HS-5 (cell line): ENCODE results near the gene GAS2L2.

Experiments used
- DNase-seq: peaks from one replicate; pipeline ENCODE4 v3.0.0-alpha.2; 2012; ENCODE audit warnings: low read depth

Gene GAS2L2

GRCh38 chr17:35745749-35746320 is 7.2 kb downstream of the GAS2L2 start:
- no peak for DNase-seq

GRCh38 chr17:35745246-35745645 is 7.8 kb downstream of the GAS2L2 start:
- no peak for DNase-seq

- no peak for DNase-seq
These were observed 8.2 kb downstream of the GAS2L2 start for GRCh38 chr17:35744830-35745229.

- DNase-seq, result no peak
These were observed 9.3 kb downstream of the GAS2L2 start for GRCh38 chr17:35743626-35744328.

DNA sequence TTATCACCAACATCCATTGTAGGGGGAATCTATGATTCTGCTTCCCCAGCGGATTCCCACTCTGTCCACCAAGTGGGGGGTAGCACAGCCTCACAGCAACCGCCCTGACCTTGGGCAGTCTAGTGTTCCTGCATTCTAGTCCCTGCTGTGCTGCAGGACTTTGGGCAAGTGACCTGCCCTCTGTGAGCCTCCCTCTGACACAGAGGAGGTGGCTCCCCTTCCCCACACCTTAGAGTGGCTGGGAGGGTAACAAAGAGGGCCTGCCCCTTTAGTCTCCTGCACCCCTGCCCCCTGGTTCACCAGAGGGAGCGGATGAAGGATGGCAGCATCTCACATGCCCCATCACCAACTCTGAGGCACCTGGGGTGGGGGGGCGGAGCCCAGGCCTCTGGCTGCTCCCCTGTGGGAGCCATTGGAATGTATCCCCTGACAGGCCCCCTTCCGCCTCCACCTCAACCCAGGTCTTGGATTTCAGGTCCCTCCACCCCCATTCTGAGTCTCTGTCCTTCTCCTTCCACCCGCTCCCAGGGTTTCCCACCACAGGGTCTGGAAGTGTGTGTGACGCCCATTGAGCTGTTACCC is 10.1 kb downstream of the GAS2L2 start:
- DNase-seq, result no peak

GRCh38 chr17:35742496-35742895 is 10.5 kb downstream of the GAS2L2 start:
- no peak for DNase-seq

- no peak for DNase-seq
These were observed 11.8 kb downstream of the GAS2L2 start for GRCh38 chr17:35740997-35741931.

DNA sequence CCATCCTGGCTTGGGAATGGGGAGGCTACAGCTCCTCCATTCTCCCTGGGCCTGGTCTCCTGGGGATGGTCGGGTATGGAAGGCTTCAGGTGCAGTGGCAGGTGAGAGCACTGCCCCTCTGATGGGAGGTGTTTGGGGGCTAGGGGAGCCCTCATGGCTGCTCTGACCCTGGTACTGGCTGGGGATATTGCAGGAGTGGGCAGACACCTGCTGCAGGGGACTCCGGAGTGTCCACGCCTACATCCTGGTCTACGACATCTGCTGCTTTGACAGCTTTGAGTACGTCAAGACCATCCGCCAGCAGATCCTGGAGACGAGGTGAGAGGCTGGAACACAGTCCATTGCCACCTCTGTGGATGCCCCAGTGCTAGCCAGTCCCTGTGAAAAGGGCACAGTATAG is 12.8 kb downstream of the GAS2L2 start:
- no peak for DNase-seq

DNA sequence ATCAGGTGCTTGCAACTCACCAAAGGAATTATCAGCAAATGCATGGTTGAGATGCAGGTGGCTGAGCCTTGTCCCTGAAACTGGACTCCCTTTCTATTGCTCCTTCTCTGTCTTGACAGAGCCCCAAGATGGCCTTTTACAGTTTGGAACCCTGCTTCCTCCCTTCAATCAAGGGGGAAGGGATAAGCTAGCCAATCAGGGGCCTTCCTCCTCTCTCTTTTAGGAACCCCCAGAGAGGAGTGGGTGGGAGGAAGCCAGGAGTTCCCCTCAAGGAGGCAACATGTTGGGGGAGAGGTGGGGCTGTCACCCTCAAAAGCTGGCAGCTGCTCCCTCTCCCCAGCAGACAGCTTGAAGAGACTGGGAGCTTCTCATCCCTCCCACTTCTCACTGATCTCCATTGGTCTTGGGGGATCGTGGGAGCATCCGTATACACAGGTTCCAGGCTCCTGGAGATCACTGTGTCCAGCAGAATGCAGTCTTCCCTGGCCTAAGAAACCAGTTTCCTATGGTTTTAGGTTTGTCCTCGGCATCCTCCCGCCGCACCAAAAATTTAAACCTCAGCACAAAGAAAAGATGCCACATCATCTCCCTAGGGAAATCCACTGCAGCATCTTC is 14.4 kb downstream of the GAS2L2 start:
- DNase-seq, result no peak

DNA sequence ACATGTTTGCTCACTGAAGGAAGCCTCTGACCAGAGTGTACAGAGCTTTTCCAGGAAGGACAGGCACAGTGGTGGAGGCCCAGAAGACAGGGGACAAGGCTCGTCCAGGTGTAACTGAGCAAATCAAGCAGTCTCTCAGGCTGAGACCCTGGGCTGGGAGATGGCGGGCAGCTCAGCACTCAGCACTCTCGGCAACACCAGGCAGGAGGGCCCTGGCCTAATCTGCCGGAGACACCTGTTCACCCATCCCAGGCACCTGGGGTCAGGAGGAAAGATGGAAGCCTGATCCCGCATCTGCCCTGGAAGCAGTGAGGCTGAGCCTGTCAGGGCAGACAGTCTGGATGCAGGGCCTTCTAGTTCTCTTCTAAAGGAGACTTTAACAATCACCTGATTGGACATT is 16.8 kb downstream of the GAS2L2 start:
- DNase-seq, result no peak

DNA sequence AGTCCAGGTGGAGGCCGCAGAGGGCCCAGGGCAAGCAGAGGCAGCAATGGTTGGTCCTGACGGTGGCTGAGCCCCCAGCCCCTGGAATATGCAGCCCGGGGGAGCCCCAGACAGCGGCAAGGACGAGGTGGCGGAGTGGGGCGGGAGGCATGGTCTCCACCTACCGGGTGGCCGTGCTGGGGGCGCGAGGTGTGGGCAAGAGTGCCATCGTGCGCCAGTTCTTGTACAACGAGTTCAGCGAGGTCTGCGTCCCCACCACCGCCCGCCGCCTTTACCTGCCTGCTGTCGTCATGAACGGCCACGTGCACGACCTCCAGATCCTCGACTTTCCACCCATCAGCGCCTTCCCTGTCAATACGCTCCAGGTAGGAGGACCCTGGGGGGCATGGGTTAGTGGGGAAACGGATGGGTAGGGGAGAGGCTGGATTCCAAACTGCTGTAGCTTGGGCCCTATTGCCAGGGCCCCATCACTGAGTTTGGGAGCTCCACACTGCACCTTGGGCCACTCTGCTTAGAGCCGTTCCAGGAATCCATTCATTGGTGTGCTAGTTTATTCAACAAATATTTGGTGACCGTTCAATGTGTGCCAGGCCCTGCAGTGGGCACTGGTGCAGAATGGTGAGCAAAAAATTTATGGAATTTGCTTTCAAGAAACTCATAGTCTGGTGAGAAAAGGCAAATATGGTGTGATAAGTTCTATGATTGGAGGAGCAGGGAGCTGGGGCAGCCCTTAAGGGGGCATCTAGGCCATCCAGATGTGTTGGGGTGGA is 17.8 kb downstream of the GAS2L2 start:
- no peak for DNase-seq

- DNase-seq, result no peak
These were observed 18.6 kb downstream of the GAS2L2 start for GRCh38 chr17:35734396-35734795.

DNA sequence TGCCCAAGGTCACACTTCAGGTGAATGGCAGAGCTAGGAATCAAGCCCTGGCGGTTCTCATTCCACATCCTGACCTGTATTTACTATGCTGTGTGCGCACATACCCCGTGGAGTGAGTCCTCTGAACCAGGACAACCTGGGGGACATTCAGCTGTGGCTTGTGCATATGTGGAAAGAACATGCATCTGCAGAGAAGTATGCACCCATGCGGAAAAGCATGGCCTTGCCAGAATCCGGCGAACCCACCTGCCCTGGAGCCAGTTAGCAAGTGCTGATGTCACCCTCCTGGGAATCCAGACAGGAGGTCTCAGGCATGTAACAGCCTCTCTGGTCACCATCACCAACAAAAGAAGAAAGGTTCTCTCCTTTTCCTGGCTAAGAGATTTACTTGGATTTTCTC is 19.7 kb downstream of the GAS2L2 start:
- DNase-seq, result no peak

- DNase-seq, result no peak
These were observed 20.3 kb downstream of the GAS2L2 start for GRCh38 chr17:35732806-35733136.

DNA sequence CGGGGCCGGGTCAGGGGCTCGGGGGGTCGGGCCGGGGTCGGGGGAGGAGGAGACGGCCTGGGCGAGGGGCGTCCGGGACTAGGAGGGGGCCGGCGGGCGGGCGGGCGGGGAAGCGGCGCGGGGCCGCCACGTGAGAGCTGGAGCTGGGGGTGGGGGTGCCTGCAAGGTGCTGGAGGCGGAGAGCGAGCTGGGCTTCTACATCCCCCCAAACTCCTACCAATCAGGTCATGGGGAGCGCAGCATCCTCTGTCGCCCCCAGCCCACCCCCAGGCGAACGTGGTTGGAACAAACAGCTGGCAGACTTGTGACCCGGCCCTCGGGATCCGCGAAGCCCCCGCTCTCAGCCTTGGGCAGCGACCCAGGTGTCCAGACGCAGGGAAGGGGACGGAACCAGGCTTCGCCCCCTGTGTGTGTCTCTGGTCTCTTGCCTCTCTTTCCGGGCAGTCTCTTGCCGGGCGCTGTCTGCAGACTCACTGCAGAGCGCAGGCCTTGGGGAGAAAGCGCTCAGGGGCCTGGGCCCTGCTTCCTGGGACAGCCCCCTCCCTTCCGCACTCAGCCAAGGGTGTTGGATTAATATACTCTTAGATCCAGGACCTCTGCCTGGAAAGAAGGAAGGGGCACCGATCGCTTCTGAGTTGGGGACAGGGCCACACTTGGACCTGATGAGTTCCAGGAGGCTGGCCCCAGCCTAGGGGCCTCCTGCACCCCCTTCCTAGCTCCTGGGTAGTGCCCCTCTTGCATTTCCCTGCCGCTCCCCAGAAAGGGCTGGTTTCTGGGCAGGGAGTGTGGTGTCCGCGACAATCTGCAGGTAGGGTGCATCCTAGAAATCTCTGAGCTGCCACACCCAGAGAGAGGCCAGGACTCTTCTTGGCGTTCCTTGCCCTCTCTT is 20.9 kb downstream of the GAS2L2 start:
- no peak for DNase-seq

GRCh38 chr17:35731239-35731916 is 21.7 kb downstream of the GAS2L2 start, which contains the start of gene RASL10B:
Gene RASL10B (plus strand): TSS chr17:35731639. CDS start chr17:35735185, 3,546 bp downstream.
- no peak for DNase-seq

- DNase-seq, result no peak
These were observed 22.5 kb downstream of the GAS2L2 start for GRCh38 chr17:35730400-35731005.

DNA sequence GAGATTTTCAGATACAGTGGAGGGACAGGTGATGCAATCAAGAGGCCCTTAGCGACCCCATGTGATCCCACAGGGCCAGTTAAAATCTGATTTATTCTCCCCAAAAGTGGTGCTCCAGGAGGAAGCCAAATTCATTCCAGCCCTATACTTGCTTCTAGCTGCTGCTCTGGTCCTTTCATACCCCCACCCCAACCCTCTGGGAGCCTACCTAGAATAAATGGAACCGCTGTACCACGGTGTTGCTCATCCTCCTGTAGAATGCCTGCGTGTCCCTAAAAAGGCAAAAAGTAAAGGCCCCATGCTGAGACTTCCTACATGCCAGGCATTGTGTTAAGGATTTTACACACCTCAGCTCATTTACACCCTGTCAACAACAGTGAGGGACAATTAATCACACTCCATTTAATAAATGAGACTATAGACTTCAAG is 23.6 kb downstream of the GAS2L2 start:
- DNase-seq, result no peak

- no peak for DNase-seq
These were observed 24.5 kb downstream of the GAS2L2 start for GRCh38 chr17:35728551-35728950.
